ENCODE data around the gene MOSMO. TPM values are rescaled to one million over a fixed set of nuclear protein-coding genes. Genes with fewer than 3 reads are reported as not detected.

The MOSMO gene
- total and polyA plus RNA-seq, 2 donors from 2014 or later = 6.3 to 12.8 TPM

- H3K27me3 ChIP-seq (ENCODE audit: control insufficient read depth, insufficient read depth, low read length) = no peaks in the 10 kb centered on the region
- TF ChIP-seq CTCF (IDR thresholded peaks at IDR 0.05; ENCODE audit: borderline replicate concordance, extremely low read depth, insufficient read depth) = no peak
- no peak overlapping the region for H3K9ac ChIP-seq (ENCODE audit: low read length in 3 of 3)
- no peaks in the 10 kb centered on the region for H3K4me1 ChIP-seq (ENCODE audit: control insufficient read depth in 2 of 3, insufficient read depth in 2 of 3, low read depth in 1 of 3, low read length in 3 of 3)
- no peak overlapping the region for H3K4me3 ChIP-seq (ENCODE audit: low read length in 3 of 3)
- no peaks in the 10 kb centered on the region for H3K9me3 ChIP-seq (ENCODE audit: control insufficient read depth in 2 of 3, insufficient read depth in 1 of 3, low read length in 3 of 3)
- no peak for FAIRE-seq
- intact Hi-C loops (cut with DNase I) = no loop called here
- DNase-seq = no peak
- H3K27ac ChIP-seq (ENCODE audit: low read depth in 2 of 2, low read length in 2 of 2) = no peak overlapping the region
- H3K36me3 ChIP-seq (ENCODE audit: control insufficient read depth in 2 of 3, insufficient read depth in 3 of 3, low read length in 3 of 3) = peaks cover 0 to 2% (median 0%) of the 10 kb centered on the region in 3 donors
Measured at GRCh38 chr16:22050963-22051362, 43.1 kb downstream of the MOSMO start.

- no peak for DNase-seq
- FAIRE-seq = no peak
- Histone ChIP-seq H3K27me3 (ENCODE audit: control insufficient read depth, insufficient read depth, low read length) (no peaks in the 10 kb centered on the region), H3K4me3 (ENCODE audit: low read length in 3 of 3) (no peak overlapping the region), H3K36me3 (ENCODE audit: control insufficient read depth in 2 of 3, insufficient read depth in 3 of 3, low read length in 3 of 3) (peaks cover 0 to 2% (median 0%) of the 10 kb centered on the region in 3 donors), H3K27ac (ENCODE audit: low read depth in 2 of 2, low read length in 2 of 2) (no peak overlapping the region), H3K4me1 (ENCODE audit: control insufficient read depth in 2 of 3, insufficient read depth in 2 of 3, low read depth in 1 of 3, low read length in 3 of 3) (no peaks in the 10 kb centered on the region), H3K9me3 (ENCODE audit: control insufficient read depth in 2 of 3, insufficient read depth in 1 of 3, low read length in 3 of 3) (no peaks in the 10 kb centered on the region), H3K9ac (ENCODE audit: low read length in 3 of 3) (no peak overlapping the region)
- intact Hi-C loops (cut with DNase I) = no loop called here
- TF ChIP-seq CTCF (IDR thresholded peaks at IDR 0.05; ENCODE audit: borderline replicate concordance, extremely low read depth, insufficient read depth) = no peak
Measured at GRCh38 chr16:22052980-22053379, 45.1 kb downstream of the MOSMO start.

- H3K4me3 ChIP-seq (ENCODE audit: low read length in 3 of 3) = no peak overlapping the region
- intact Hi-C loops (cut with DNase I) = no loop called here
- TF ChIP-seq CTCF (IDR thresholded peaks at IDR 0.05; ENCODE audit: borderline replicate concordance, extremely low read depth, insufficient read depth) = no peak
- FAIRE-seq = no peak
- no peaks in the 10 kb centered on the region for H3K4me1 ChIP-seq (ENCODE audit: control insufficient read depth in 2 of 3, insufficient read depth in 2 of 3, low read depth in 1 of 3, low read length in 3 of 3)
- no peak overlapping the region for H3K27ac ChIP-seq (ENCODE audit: low read depth in 2 of 2, low read length in 2 of 2)
- no peaks in the 10 kb centered on the region for H3K9me3 ChIP-seq (ENCODE audit: control insufficient read depth in 2 of 3, insufficient read depth in 1 of 3, low read length in 3 of 3)
- DNase-seq = no peak
- H3K9ac ChIP-seq (ENCODE audit: low read length in 3 of 3) = no peak overlapping the region
- peaks cover 0 to 2% (median 0%) of the 10 kb centered on the region in 3 donors for H3K36me3 ChIP-seq (ENCODE audit: control insufficient read depth in 2 of 3, insufficient read depth in 3 of 3, low read length in 3 of 3)
- H3K27me3 ChIP-seq (ENCODE audit: control insufficient read depth, insufficient read depth, low read length) = no peaks in the 10 kb centered on the region
Measured at GRCh38 chr16:22053921-22054341, 46.0 kb downstream of the MOSMO start.
